IMR-90 (cell line): ENCODE data around the gene SELENOS. TPM values are rescaled to one million over a fixed set of nuclear protein-coding genes. Genes with fewer than 3 reads are reported as not detected.

Experiments used
- ATAC-seq: fragments of 200-7000 bp; cut with Tn5 transposase; 2 replicates; pipeline ENCODE4 v1.9.1; 2020; ENCODE audit warnings: low read depth, mild to moderate bottlenecking, moderate library complexity
- BruUV-seq: library from RNA; stranded (reverse); fragments of 400-500 nt; replicated peaks from 2 replicates; lab custom pipeline; 2021; lab: Mats Ljungman, UMichigan
- CTCF ChIA-PET: fragments of 300-600 bp; formaldehyde crosslinking; extraction: SDS; loops from one replicate; lab custom pipeline; 2021; ENCODE audit warnings: antibody characterized with exemption; lab: Yijun Ruan, JAX
- POLR2A ChIA-PET: fragments of 300-600 bp; sonication (Branson Sonifier 250); formaldehyde crosslinking; loops from one replicate; lab custom pipeline; 2022; ENCODE audit warnings: antibody characterized with exemption; ENCODE audit not compliant: unreplicated experiment; lab: Charles Lee
- DNase-seq: peaks from one replicate; pipeline ENCODE4 v3.0.0; 2013
- H2AFZ ChIP-seq: replicated peaks from 2 replicates; pipeline ENCODE3; 2013; ENCODE audit warnings: low read length, mild to moderate bottlenecking; ENCODE audit not compliant: poor library complexity
- H2AK5ac ChIP-seq: 2 replicates; pipeline ENCODE4 v1.6.1; 2013; ENCODE audit warnings: low read depth, low read length, inconsistent platforms
- H2AK9ac ChIP-seq: replicated peaks from 2 replicates; pipeline ENCODE3; 2013; ENCODE audit warnings: mild to moderate bottlenecking, low read depth, low read length, moderate library complexity; ENCODE audit not compliant: poor library complexity
- H2BK120ac ChIP-seq: 2 replicates; pipeline ENCODE4 v1.6.1; 2013; ENCODE audit warnings: low read depth, low read length, inconsistent platforms
- H2BK15ac ChIP-seq: 3 replicates; pipeline ENCODE4 v1.6.1; 2013; ENCODE audit warnings: low read depth, low read length, inconsistent platforms
- H2BK20ac ChIP-seq: 2 replicates; pipeline ENCODE4 v1.6.1; 2013; ENCODE audit warnings: low read depth, mild to moderate bottlenecking, inconsistent platforms, low read length, moderate library complexity
- H2BK5ac ChIP-seq: 2 replicates; pipeline ENCODE4 v1.6.1; 2013; ENCODE audit warnings: mild to moderate bottlenecking, low read depth, low read length, inconsistent platforms; ENCODE audit not compliant: poor library complexity, severe bottlenecking
- H3K14ac ChIP-seq: replicated peaks from 2 replicates; pipeline ENCODE4 v1.6.1; 2013; ENCODE audit warnings: low read depth, low read length, inconsistent platforms
- H3K18ac ChIP-seq: 2 replicates; pipeline ENCODE4 v1.6.1; 2013; ENCODE audit warnings: low read depth, low read length, control low read depth
- H3K23ac ChIP-seq: 2 replicates; pipeline ENCODE4 v1.6.1; 2013; ENCODE audit warnings: low read depth, low read length, inconsistent platforms
- H3K27ac ChIP-seq: 2 replicates; pipeline ENCODE4 v1.5.1; 2013; ENCODE audit warnings: mild to moderate bottlenecking, control low read depth, low read length; ENCODE audit not compliant: insufficient read depth
- H3K27me3 ChIP-seq: 2 replicates; pipeline ENCODE4 v1.6.1; 2013; ENCODE audit warnings: low read length; ENCODE audit not compliant: control insufficient read depth, insufficient read depth
- H3K36me3 ChIP-seq: 2 replicates; pipeline ENCODE4 v1.6.1; 2013; ENCODE audit warnings: low read length, mixed read lengths; ENCODE audit not compliant: control insufficient read depth, insufficient read depth
- H3K4ac ChIP-seq: 2 replicates; pipeline ENCODE4 v1.6.1; 2013; ENCODE audit warnings: low read depth, low read length, inconsistent platforms
- H3K4me1 ChIP-seq: 2 replicates; pipeline ENCODE4 v1.6.1; 2013; ENCODE audit warnings: low read length, mixed read lengths; ENCODE audit not compliant: control insufficient read depth, insufficient read depth
- H3K4me2 ChIP-seq: 2 replicates; pipeline ENCODE4 v1.6.1; 2013; ENCODE audit warnings: low read depth, mild to moderate bottlenecking, control low read depth, low read length, moderate library complexity
- H3K4me3 ChIP-seq: 2 replicates; pipeline ENCODE4 v1.5.1; 2013; ENCODE audit warnings: low read depth, mild to moderate bottlenecking, control low read depth, low read length, moderate library complexity; ENCODE audit not compliant: insufficient read depth
- H3K56ac ChIP-seq: 2 replicates; pipeline ENCODE4 v1.6.1; 2013; ENCODE audit warnings: low read length, inconsistent platforms; ENCODE audit not compliant: insufficient read depth; ENCODE audit errors: extremely low read depth
- H3K79me1 ChIP-seq, 2 experiments: 2 replicates each; pipeline ENCODE4 v1.6.1; 2013; ENCODE audit warnings: low read length in 2 of 2, inconsistent platforms in 1 of 2, low read depth in 1 of 2
- H3K9ac ChIP-seq: 2 replicates; pipeline ENCODE4 v1.6.1; 2013; ENCODE audit warnings: low read depth, low read length, control low read depth
- H3K9me1 ChIP-seq: 2 replicates; pipeline ENCODE4 v1.6.1; 2013; ENCODE audit warnings: low read length, inconsistent platforms; ENCODE audit not compliant: insufficient read depth
- H3K9me3 ChIP-seq: 2 replicates; pipeline ENCODE4 v1.6.1; 2013; ENCODE audit warnings: low read length; ENCODE audit not compliant: control insufficient read depth, insufficient read depth
- H4K20me1 ChIP-seq: 2 replicates; pipeline ENCODE4 v1.6.1; 2013; ENCODE audit warnings: low read length, inconsistent platforms; ENCODE audit not compliant: insufficient read depth
- H4K5ac ChIP-seq: 2 replicates; pipeline ENCODE4 v1.6.1; 2013; ENCODE audit warnings: mild to moderate bottlenecking, low read depth, low read length, control low read depth
- H4K8ac ChIP-seq, 2 experiments: 2 replicates each; pipeline ENCODE4 v1.6.1; 2013; ENCODE audit warnings: low read depth in 2 of 2, low read length in 2 of 2, control low read depth in 1 of 2, inconsistent platforms in 1 of 2
- H4K91ac ChIP-seq: 2 replicates; pipeline ENCODE4 v1.6.1; 2013; ENCODE audit warnings: low read depth, low read length, inconsistent platforms; ENCODE audit not compliant: insufficient read depth
- BHLHE40 ChIP-seq: fragments of 150-350 bp; IDR thresholded peaks from 2 replicates; pipeline ENCODE4 v1.6.1; 2016; ENCODE audit warnings: mild to moderate bottlenecking, low read depth, low read length
- CEBPB ChIP-seq: IDR thresholded peaks from 2 replicates; pipeline ENCODE4 v1.6.1; 2012; ENCODE audit warnings: low read depth, low read length, improper control_type of control experiment
- CHD1 ChIP-seq: IDR thresholded peaks from 2 replicates; pipeline ENCODE4 v1.6.1; 2012; ENCODE audit warnings: low read depth, low read length, improper control_type of control experiment
- FOS ChIP-seq: fragments of 150-350 bp; IDR thresholded peaks from 2 replicates; pipeline ENCODE4 v1.6.1; 2016; ENCODE audit warnings: low read depth, low read length
- MAFK ChIP-seq: IDR thresholded peaks from 2 replicates; pipeline ENCODE4 v1.6.1; 2012; ENCODE audit warnings: low read depth, low read length, improper control_type of control experiment
- MAZ ChIP-seq: IDR thresholded peaks from 2 replicates; pipeline ENCODE4 v1.6.1; 2012; ENCODE audit warnings: low read depth, mild to moderate bottlenecking, low read length, improper control_type of control experiment, moderate library complexity, borderline replicate concordance
- NFE2L2 ChIP-seq: fragments of 150-350 bp; IDR thresholded peaks from 2 replicates; pipeline ENCODE4 v1.6.1; 2016; ENCODE audit warnings: low read depth, mild to moderate bottlenecking, low read length
- POLR2A ChIP-seq: IDR thresholded peaks from 2 replicates; pipeline ENCODE4 v1.6.1; 2012; ENCODE audit warnings: mild to moderate bottlenecking, low read depth, low read length
- RFX5 ChIP-seq: IDR thresholded peaks from 2 replicates; pipeline ENCODE4 v1.8.0; 2012; ENCODE audit warnings: low read depth, mild to moderate bottlenecking, low read length, moderate library complexity
- WGBS, 2 experiments: methylation state at CpG; one replicate each; pipeline versions ENCODE4 v1.1.5 to v1.1.7; 2013; ENCODE audit warnings: missing lambda C conversion rate in 2 of 2; ENCODE audit not compliant: insufficient read length in 1 of 2; ENCODE audit errors: extremely low coverage in 2 of 2; 5-methylcytosine and 5-hydroxymethylcytosine counted together
- dilution Hi-C: fragments of 300-500 bp; cut with HindIII; formaldehyde crosslinking; loops from one replicate; pipeline ENCODE4 v1.14.3; 2018; ENCODE audit warnings: low sequenced_read_pairs; ENCODE audit not compliant: unreplicated experiment
- in situ Hi-C: fragments of 300-500 bp; cut with MboI; formaldehyde crosslinking; loops from 3 replicates; pipeline ENCODE4 v1.14.3; 2019; ENCODE audit warnings: low sequenced_read_pairs, inconsistent platforms, mixed read lengths
- intact Hi-C: fragments of 100-400 bp; cut with micrococcal nuclease; formaldehyde crosslinking; loops from 2 replicates; pipeline ENCODE4 v1.10.0; 2022
- polyA plus RNA-seq, 3 experiments: library from polyadenylated mRNA; depleted of rRNA; stranded (reverse); fragments of >200 nt; gene quantifications; 2 replicates each; pipeline ENCODE4 v1.2.3, GENCODE V29; 2012; ENCODE audit warnings: low replicate concordance in 1 of 3
- total RNA-seq: library from RNA; depleted of rRNA; stranded (reverse); fragments of >200 nt; gene quantifications from 2 replicates; pipeline ENCODE4 v1.2.3, GENCODE V29; 2012

The SELENOS gene
- total and polyA plus RNA-seq, 2 of the 4 experiments (the other 2 are of a cell fraction) = 39.8 to 77.1 TPM

GRCh38 chr15:101242160-101242998, 34.9 kb downstream of the SELENOS start (continued):
- TF ChIP-seq MAZ (no peak), FOS (no peak), BHLHE40 (no peak)

GRCh38 chr15:101240358-101240757, 36.9 kb downstream of the SELENOS start:
- Histone ChIP-seq H2BK120ac (no peak overlapping the region), H3K4ac (no peak overlapping the region), H3K27ac (no peak overlapping the region), H3K9me3 (no peaks in the 10 kb centered on the region), H3K56ac (no peak overlapping the region), H4K5ac (no peak overlapping the region), H2AFZ (no peak overlapping the region), H3K79me1 (peaks cover 4 to 71% of the 10 kb centered on the region in 2 experiments; a peak in 2 of 4 replicates), H3K23ac (peak overlapping the region; percentile 79), H3K4me2 (peak overlapping the region; percentile 8; the same call in 1 of the 2 replicates), H3K14ac (no peak overlapping the region), H2AK9ac (no peak overlapping the region), H3K4me1 (peaks cover 33% of the 10 kb centered on the region), H3K18ac (no peak overlapping the region), H4K8ac (0 out of 4 replicates have a peak overlapping the region, but pooled peaks of 1 of the 2 experiments have one; percentile 30), H2BK20ac (no peak overlapping the region), H2AK5ac (no peak overlapping the region), H3K9ac (no peak overlapping the region), H3K9me1 (peaks cover 42% of the 10 kb centered on the region), H3K36me3 (peaks cover 12% of the 10 kb centered on the region), H2BK15ac (no peak overlapping the region), H3K27me3 (no peaks in the 10 kb centered on the region), H4K20me1 (peaks cover 99% of the 10 kb centered on the region), H4K91ac (no peak overlapping the region), H2BK5ac (peak overlapping the region; percentile 14), H3K4me3 (no peak overlapping the region)
- in situ Hi-C loops = no loop called here
- WGBS, 2 experiments = no CpG with 5 or more reads among the region's 5 CpGs
- ChIA-PET POLR2A (no interaction called here), CTCF (interaction anchor here (0.9 to 1.2 kb wide), 3 partner anchors 9 to 24 kb away, joined by 4 read pairs; no protein-coding TSS in a partner anchor)
- peak; percentile 81 for ATAC-seq
- TF ChIP-seq MAFK = no peak
- peak; percentile 39; the same call in 1 of the 2 replicates for TF ChIP-seq CEBPB
- no peak for TF ChIP-seq CHD1
- no peak for TF ChIP-seq POLR2A
- TF ChIP-seq NFE2L2 = no peak
- TF ChIP-seq RFX5 = no peak
- no peak for TF ChIP-seq FOS
- intact Hi-C loops = loop anchor here (5.0 kb wide), 1 partner anchor 33 kb away; no protein-coding TSS in a partner anchor
- BruUV-seq = no TSS peak
- dilution Hi-C loops = no loop called here
- DNase-seq = peak; percentile 81
